ENCODE measurements around the gene CYP2J2. TPM values are rescaled to one million over a fixed set of nuclear protein-coding genes. Genes with fewer than 3 reads are reported as not detected.

Gene CYP2J2
- total and polyA plus RNA-seq, 2 donors (not counting 3 experiments of a cell fraction or from before 2014, with no cell fraction given) = 0.06 to 0.27 TPM

- Histone ChIP-seq H3K27ac (ENCODE audit: insufficient read depth, low read depth, low read length) (no peak overlapping the region), H3K36me3 (ENCODE audit: control insufficient read depth in 2 of 2, extremely low read depth in 1 of 2, insufficient read depth in 2 of 2, low read length in 2 of 2) (no peaks in the 10 kb centered on the region), H4K20me1 (replicated peaks; ENCODE audit: control insufficient read depth, extremely low read depth, insufficient read depth, low read length) (no peaks in the 10 kb centered on the region), H3K9me3 (replicated peaks; ENCODE audit: control insufficient read depth, insufficient read depth, low read length) (no peaks in the 10 kb centered on the region), H3K4me3 (replicated peaks in 1 of 3; ENCODE audit: insufficient read depth in 1 of 3, low read depth in 1 of 3, low read length in 3 of 3) (no peak overlapping the region), H3K9ac (replicated peaks; ENCODE audit: extremely low read depth, insufficient read depth, low read length) (no peak overlapping the region), H2AFZ (ENCODE audit: low read depth, low read length) (no peak overlapping the region), H3K79me2 (ENCODE audit: control insufficient read depth, insufficient read depth, low read length) (no peaks in the 10 kb centered on the region), H3K9me1 (replicated peaks; ENCODE audit: control insufficient read depth, extremely low read depth, insufficient read depth, low read length) (no peaks in the 10 kb centered on the region), H3K4me1 (ENCODE audit: control insufficient read depth, extremely low read depth, insufficient read depth, low read length) (no peaks in the 10 kb centered on the region), H3K4me2 (ENCODE audit: insufficient read depth, low read length) (no peak overlapping the region), H3K27me3 (ENCODE audit: control insufficient read depth in 2 of 2, insufficient read depth in 2 of 2, low read length in 2 of 2) (no peaks in the 10 kb centered on the region)
- POLR2A ChIA-PET = no interaction called here
- no TSS peak for BruUV-seq (replicated peaks)
- intact Hi-C loops (cut with micrococcal nuclease) (no loop called here), dilution Hi-C loops (cut with MboI; ENCODE audit: extremely low pct_ligation_motif_present, low sequenced_read_pairs) (no loop called here)
- CTCF ChIA-PET = interaction anchor here (1.4 to 4.9 kb wide), 3 partner anchors 23 to 46 kb away, joined by 3 to 37 read pairs (median 5); no protein-coding TSS in a partner anchor
- DNase-seq (ENCODE audit: low read depth, low spot score) (no peak), FAIRE-seq (no peak)
- TF ChIP-seq, protein P1, sequence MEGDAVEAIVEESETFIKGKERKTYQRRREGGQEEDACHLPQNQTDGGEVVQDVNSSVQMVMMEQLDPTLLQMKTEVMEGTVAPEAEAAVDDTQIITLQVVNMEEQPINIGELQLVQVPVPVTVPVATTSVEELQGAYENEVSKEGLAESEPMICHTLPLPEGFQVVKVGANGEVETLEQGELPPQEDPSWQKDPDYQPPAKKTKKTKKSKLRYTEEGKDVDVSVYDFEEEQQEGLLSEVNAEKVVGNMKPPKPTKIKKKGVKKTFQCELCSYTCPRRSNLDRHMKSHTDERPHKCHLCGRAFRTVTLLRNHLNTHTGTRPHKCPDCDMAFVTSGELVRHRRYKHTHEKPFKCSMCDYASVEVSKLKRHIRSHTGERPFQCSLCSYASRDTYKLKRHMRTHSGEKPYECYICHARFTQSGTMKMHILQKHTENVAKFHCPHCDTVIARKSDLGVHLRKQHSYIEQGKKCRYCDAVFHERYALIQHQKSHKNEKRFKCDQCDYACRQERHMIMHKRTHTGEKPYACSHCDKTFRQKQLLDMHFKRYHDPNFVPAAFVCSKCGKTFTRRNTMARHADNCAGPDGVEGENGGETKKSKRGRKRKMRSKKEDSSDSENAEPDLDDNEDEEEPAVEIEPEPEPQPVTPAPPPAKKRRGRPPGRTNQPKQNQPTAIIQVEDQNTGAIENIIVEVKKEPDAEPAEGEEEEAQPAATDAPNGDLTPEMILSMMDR (IDR thresholded peaks at IDR 0.05; ENCODE audit: extremely low read depth in 1 of 2, insufficient read depth in 1 of 2, low read depth in 1 of 2, low read length in 2 of 2) = no peak
- no peak for TF ChIP-seq POLR2A (IDR thresholded peaks at IDR 0.05; ENCODE audit: low read depth, low read length)
- TF ChIP-seq MYC (IDR thresholded peaks at IDR 0.05; ENCODE audit: low read depth, low read length) = no peak
Measured at GRCh38 chr1:59900640-59901039, 25.9 kb downstream of the CYP2J2 start.

GRCh38 chr1:59898927-59899326, 27.6 kb downstream of the CYP2J2 start:
- CTCF ChIA-PET = interaction anchor here (1.5 kb wide), 1 partner anchor 49 kb away, joined by 5 read pairs; no protein-coding TSS in a partner anchor
- no peaks in the 10 kb centered on the region for H4K20me1 ChIP-seq (replicated peaks; ENCODE audit: control insufficient read depth, extremely low read depth, insufficient read depth, low read length)

More at GRCh38 chr1:59898927-59899326, 27.6 kb downstream of the CYP2J2 start:
- H3K9me3 ChIP-seq (replicated peaks; ENCODE audit: control insufficient read depth, insufficient read depth, low read length) = no peaks in the 10 kb centered on the region
- H3K9me1 ChIP-seq (replicated peaks; ENCODE audit: control insufficient read depth, extremely low read depth, insufficient read depth, low read length) = no peaks in the 10 kb centered on the region
- no peak overlapping the region for H3K27ac ChIP-seq (ENCODE audit: insufficient read depth, low read depth, low read length)
- no peak for DNase-seq (ENCODE audit: low read depth, low spot score)
- POLR2A ChIA-PET = no interaction called here
- H3K27me3 ChIP-seq (ENCODE audit: control insufficient read depth in 2 of 2, insufficient read depth in 2 of 2, low read length in 2 of 2) = no peaks in the 10 kb centered on the region
- no peak overlapping the region for H3K9ac ChIP-seq (replicated peaks; ENCODE audit: extremely low read depth, insufficient read depth, low read length)
- TF ChIP-seq, protein P2, sequence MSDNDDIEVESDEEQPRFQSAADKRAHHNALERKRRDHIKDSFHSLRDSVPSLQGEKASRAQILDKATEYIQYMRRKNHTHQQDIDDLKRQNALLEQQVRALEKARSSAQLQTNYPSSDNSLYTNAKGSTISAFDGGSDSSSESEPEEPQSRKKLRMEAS (IDR thresholded peaks at IDR 0.05; ENCODE audit: insufficient read depth, insufficient read length) = no peak
- TF ChIP-seq POLR2A (IDR thresholded peaks at IDR 0.05; ENCODE audit: low read depth, low read length) (no peak), EZH2 (IDR thresholded peaks at IDR 0.05; ENCODE audit: borderline replicate concordance, low read depth, low read length, severe bottlenecking) (no peak), JUN (IDR thresholded peaks at IDR 0.05; ENCODE audit: borderline replicate concordance, insufficient read depth, insufficient read length, low read depth) (no peak), FOS (IDR thresholded peaks at IDR 0.05; ENCODE audit: borderline replicate concordance, insufficient read depth, low read length) (no peak), POLR2AphosphoS5 (IDR thresholded peaks at IDR 0.05; ENCODE audit: insufficient read depth, low read depth, low read length) (no peak), GATA2 (IDR thresholded peaks at IDR 0.05; ENCODE audit: insufficient read depth, insufficient read length, low read depth, low read length) (no peak), MYC (IDR thresholded peaks at IDR 0.05; ENCODE audit: low read depth, low read length) (no peak)
- TF ChIP-seq, protein P1 (IDR thresholded peaks at IDR 0.05; ENCODE audit: extremely low read depth in 1 of 2, insufficient read depth in 1 of 2, low read depth in 1 of 2, low read length in 2 of 2) = no peak
- intact Hi-C loops (cut with micrococcal nuclease) (no loop called here), dilution Hi-C loops (cut with MboI; ENCODE audit: extremely low pct_ligation_motif_present, low sequenced_read_pairs) (no loop called here)
- H3K4me3 ChIP-seq (replicated peaks in 1 of 3; ENCODE audit: insufficient read depth in 1 of 3, low read depth in 1 of 3, low read length in 3 of 3) = no peak overlapping the region
- no peaks in the 10 kb centered on the region for H3K4me1 ChIP-seq (ENCODE audit: control insufficient read depth, extremely low read depth, insufficient read depth, low read length)
- BruUV-seq (replicated peaks) = no TSS peak
- no peaks in the 10 kb centered on the region for H3K79me2 ChIP-seq (ENCODE audit: control insufficient read depth, insufficient read depth, low read length)
- no peak for FAIRE-seq
- no peak overlapping the region for H2AFZ ChIP-seq (ENCODE audit: low read depth, low read length)
- no peaks in the 10 kb centered on the region for H3K36me3 ChIP-seq (ENCODE audit: control insufficient read depth in 2 of 2, extremely low read depth in 1 of 2, insufficient read depth in 2 of 2, low read length in 2 of 2)
- no peak overlapping the region for H3K4me2 ChIP-seq (ENCODE audit: insufficient read depth, low read length)

Measured in endothelial cell of umbilical vein (primary cell).